Subcutaneous abdominal adipose tissue (tissue), 5 donors: Measurements from ENCODE around the gene CTXN2.

Experiments used
- H3K27ac ChIP-seq: one replicate; pipeline ENCODE4 v1.7.0; 2013; ENCODE audit warnings: low read depth, mild to moderate bottlenecking, inconsistent platforms, low read length, moderate library complexity
- H3K27me3 ChIP-seq, 5 donors: one replicate each; pipeline ENCODE4 v1.7.0; 2013; ENCODE audit warnings: low read length in 5 of 5, inconsistent platforms in 1 of 5; ENCODE audit not compliant: control insufficient read depth in 5 of 5, insufficient read depth in 4 of 5
- H3K36me3 ChIP-seq, 5 donors: one replicate each; pipeline ENCODE4 v1.7.0; 2013; ENCODE audit warnings: low read length in 5 of 5; ENCODE audit not compliant: control insufficient read depth in 5 of 5, insufficient read depth in 5 of 5
- H3K4me1 ChIP-seq, 5 donors: one replicate each; pipeline ENCODE4 v1.7.0; 2013; ENCODE audit warnings: low read length in 5 of 5, mild to moderate bottlenecking in 3 of 5, moderate library complexity in 1 of 5; ENCODE audit not compliant: control insufficient read depth in 5 of 5, insufficient read depth in 5 of 5
- H3K4me3 ChIP-seq, 5 donors: one replicate each; pipeline ENCODE4 v1.7.0; 2013; ENCODE audit warnings: low read length in 5 of 5, low read depth in 1 of 5
- H3K9ac ChIP-seq, 5 donors: one replicate each; pipeline ENCODE4 v1.7.0; 2013; ENCODE audit warnings: low read length in 5 of 5, mild to moderate bottlenecking in 4 of 5, moderate library complexity in 3 of 5
- H3K9me3 ChIP-seq, 5 donors: one replicate each; pipeline ENCODE4 v1.7.0; 2013; ENCODE audit warnings: low read length in 5 of 5; ENCODE audit not compliant: control insufficient read depth in 5 of 5
- donor health status: healthy.
- donor health status: healthy.
- donor health status: healthy.
- donor health status: healthy.
- donor health status: healthy.

Gene CTXN2

GRCh38 chr15:48191574-48192225, at the start of gene CTXN2:
Gene CTXN2, plus strand, starts transcription at chr15:48191665. Its CDS starts 9,636 bp downstream, at chr15:48201301.
- Histone ChIP-seq H3K27ac (no peak within 1 kb of the TSS), H3K27me3 (peaks cover 0 to 6% (median 0%) of the 10 kb centered on the region in 5 donors), H3K9me3 (no peaks in the 10 kb centered on the region), H3K36me3 (no peaks in the 10 kb centered on the region), H3K4me3 (no peak within 1 kb of the TSS), H3K4me1 (no peaks in the 10 kb centered on the region), H3K9ac (no peak within 1 kb of the TSS)

GRCh38 chr15:48143856-48144255, 47.6 kb upstream of the CTXN2 start:
- peaks cover 0 to 9% (median 0%) of the 10 kb centered on the region in 5 donors for H3K4me1 ChIP-seq
- peaks cover 0 to 15% (median 0%) of the 10 kb centered on the region in 5 donors for H3K36me3 ChIP-seq
- H3K9ac ChIP-seq = no peak overlapping the region
- H3K27me3 ChIP-seq = no peaks in the 10 kb centered on the region
- no peak overlapping the region for H3K27ac ChIP-seq
- no peak overlapping the region for H3K4me3 ChIP-seq
- H3K9me3 ChIP-seq = no peaks in the 10 kb centered on the region

- no peaks in the 10 kb centered on the region for H3K9me3 ChIP-seq
- no peak overlapping the region for H3K27ac ChIP-seq
- no peak overlapping the region for H3K4me3 ChIP-seq
- H3K9ac ChIP-seq = no peak overlapping the region
- peaks cover 0 to 9% (median 0%) of the 10 kb centered on the region in 5 donors for H3K4me1 ChIP-seq
- H3K36me3 ChIP-seq = peaks cover 0 to 15% (median 0%) of the 10 kb centered on the region in 5 donors
- no peaks in the 10 kb centered on the region for H3K27me3 ChIP-seq
Measured at GRCh38 chr15:48144889-48145288, 46.6 kb upstream of the CTXN2 start.

GRCh38 chr15:48145923-48146322, 45.5 kb upstream of the CTXN2 start:
- H3K27me3 ChIP-seq = no peaks in the 10 kb centered on the region
- H3K4me1 ChIP-seq = peaks cover 0 to 9% (median 0%) of the 10 kb centered on the region in 5 donors
- H3K9me3 ChIP-seq = no peaks in the 10 kb centered on the region
- H3K9ac ChIP-seq = no peak overlapping the region
- H3K27ac ChIP-seq = no peak overlapping the region
- no peak overlapping the region for H3K4me3 ChIP-seq
- peaks cover 0 to 15% (median 0%) of the 10 kb centered on the region in 5 donors for H3K36me3 ChIP-seq

- H3K4me1 ChIP-seq = peaks cover 0 to 9% (median 0%) of the 10 kb centered on the region in 5 donors
- H3K4me3 ChIP-seq = no peak overlapping the region
- H3K9ac ChIP-seq = no peak overlapping the region
- no peaks in the 10 kb centered on the region for H3K27me3 ChIP-seq
- H3K36me3 ChIP-seq = peaks cover 0 to 11% (median 0%) of the 10 kb centered on the region in 5 donors
- H3K27ac ChIP-seq = no peak overlapping the region
- no peaks in the 10 kb centered on the region for H3K9me3 ChIP-seq
Measured at GRCh38 chr15:48147358-48147757, 44.1 kb upstream of the CTXN2 start.

GRCh38 chr15:48149858-48150257, 41.6 kb upstream of the CTXN2 start:
- Histone ChIP-seq H3K27me3 (no peaks in the 10 kb centered on the region), H3K9me3 (no peaks in the 10 kb centered on the region), H3K4me1 (peaks cover 0 to 2% (median 0%) of the 10 kb centered on the region in 5 donors), H3K27ac (no peak overlapping the region), H3K36me3 (peaks cover 0 to 7% (median 0%) of the 10 kb centered on the region in 5 donors), H3K9ac (no peak overlapping the region), H3K4me3 (no peak overlapping the region)

GRCh38 chr15:48153526-48153925, 37.9 kb upstream of the CTXN2 start:
- H3K36me3 ChIP-seq = peaks cover 0 to 8% (median 0%) of the 10 kb centered on the region in 5 donors
- no peaks in the 10 kb centered on the region for H3K27me3 ChIP-seq
- no peaks in the 10 kb centered on the region for H3K9me3 ChIP-seq
- H3K4me1 ChIP-seq = no peaks in the 10 kb centered on the region
- no peak overlapping the region for H3K27ac ChIP-seq
- H3K9ac ChIP-seq = no peak overlapping the region
- no peak overlapping the region for H3K4me3 ChIP-seq

- Histone ChIP-seq H3K4me1 (no peaks in the 10 kb centered on the region), H3K9ac (no peak overlapping the region), H3K36me3 (peaks cover 0 to 5% (median 0%) of the 10 kb centered on the region in 5 donors), H3K27me3 (no peaks in the 10 kb centered on the region), H3K4me3 (no peak overlapping the region), H3K9me3 (no peaks in the 10 kb centered on the region), H3K27ac (no peak overlapping the region)
Measured at GRCh38 chr15:48168616-48169015, 22.8 kb upstream of the CTXN2 start.

GRCh38 chr15:48170981-48171380, 20.5 kb upstream of the CTXN2 start:
- H3K9me3 ChIP-seq = no peaks in the 10 kb centered on the region
- no peak overlapping the region for H3K27ac ChIP-seq
- no peak overlapping the region for H3K4me3 ChIP-seq
- H3K9ac ChIP-seq = no peak overlapping the region
- H3K36me3 ChIP-seq = no peaks in the 10 kb centered on the region
- H3K27me3 ChIP-seq = no peaks in the 10 kb centered on the region
- no peaks in the 10 kb centered on the region for H3K4me1 ChIP-seq

GRCh38 chr15:48175126-48175525, 16.3 kb upstream of the CTXN2 start:
- Histone ChIP-seq H3K27ac (no peak overlapping the region), H3K4me1 (peaks cover 0 to 18% (median 6%) of the 10 kb centered on the region in 5 donors), H3K4me3 (no peak overlapping the region), H3K9ac (no peak overlapping the region), H3K27me3 (no peaks in the 10 kb centered on the region), H3K9me3 (no peaks in the 10 kb centered on the region), H3K36me3 (no peaks in the 10 kb centered on the region)
